GM12878 (cell line): ENCODE results near the gene BAK1.
"Not testable (repeated sequence)": the region's sequence is repeated elsewhere in the genome, so short reads cannot be mapped to it uniquely, and the experiment has no call there.

Experiments
- EP300 ChIP-seq, 2 experiments: fragments of 150-350 bp in 1 of 2; IDR thresholded peaks; 2 replicates each; pipeline ENCODE4 v1.6.1; 2011 to 2012; ENCODE audit warnings: low read depth in 2 of 2, low read length in 2 of 2, borderline replicate concordance in 1 of 2, improper control_type of control experiment in 1 of 2, inconsistent platforms in 1 of 2; ENCODE audit not compliant: control insufficient read depth in 1 of 2
- HDAC2 ChIP-seq: fragments of 200-600 bp; sonication (generic); IDR thresholded peaks from 2 replicates; pipeline ENCODE4 v1.6.1; 2017
- HDGF ChIP-seq: fragments of 450-650 bp; IDR thresholded peaks from 2 replicates; pipeline ENCODE4 v1.6.1; 2016; ENCODE audit warnings: antibody characterized with exemption
- MTA2 ChIP-seq: fragments of 450-650 bp; IDR thresholded peaks from 2 replicates; pipeline ENCODE4 v1.6.1; 2016; ENCODE audit warnings: low read depth, mild to moderate bottlenecking, moderate library complexity
- POLR2AphosphoS5 ChIP-seq: IDR thresholded peaks from 2 replicates; pipeline ENCODE4 v1.6.1; 2011; ENCODE audit warnings: mild to moderate bottlenecking, low read length, inconsistent platforms
- RFX5 ChIP-seq: IDR thresholded peaks from 2 replicates; pipeline ENCODE4 v1.6.1; 2011; ENCODE audit warnings: low read depth, low read length, improper control_type of control experiment
- ZNF274 ChIP-seq: IDR thresholded peaks from one replicate; pipeline ENCODE4 v1.8.0; 2011; ENCODE audit not compliant: insufficient read length, insufficient read depth
- TF ChIP-seq, protein P1 (sequence below): IDR thresholded peaks from 2 replicates; pipeline ENCODE4 v1.6.1; 2011; ENCODE audit warnings: mild to moderate bottlenecking, low read depth, low read length, moderate library complexity; ENCODE audit not compliant: insufficient replicate concordance
- TF ChIP-seq, protein P2 (sequence below), 3 experiments: IDR thresholded peaks in 2 of 3; conservative IDR thresholded peaks in 1 of 3; 2 replicates each; pipeline ENCODE4 v1.5.1; 2011; ENCODE audit warnings: low read depth in 3 of 3, low read length in 3 of 3, mild to moderate bottlenecking in 3 of 3, control low read depth in 2 of 3, moderate library complexity in 2 of 3, inconsistent platforms in 1 of 3, mixed read lengths in 1 of 3; ENCODE audit not compliant: control insufficient read depth in 2 of 3, insufficient read depth in 1 of 3; ENCODE audit errors: extremely low read depth in 1 of 3

DNA sequence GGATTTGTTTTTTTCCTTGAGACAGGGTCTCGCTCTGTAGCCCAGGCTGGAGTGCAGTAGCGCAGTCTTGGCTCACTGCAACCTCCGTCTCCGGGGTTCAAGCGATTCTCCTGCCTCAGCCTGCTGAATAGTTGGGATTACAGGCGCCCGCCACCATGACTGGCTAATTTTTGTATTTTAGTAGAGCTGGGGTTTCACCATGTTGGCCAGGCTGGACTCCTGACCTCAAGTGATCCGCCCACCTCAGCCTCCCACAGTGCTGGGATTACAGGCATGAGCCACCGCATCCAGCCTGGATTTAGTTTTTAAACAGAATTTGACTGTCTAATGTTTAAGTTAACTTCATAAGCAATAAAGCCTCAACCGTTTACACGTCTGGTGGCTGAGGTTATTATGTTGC lies 34.8 kb downstream of the BAK1 start:
- TF ChIP-seq HDGF; EP300 (IDR thresholded peaks at IDR 0.05; ENCODE audit: borderline replicate concordance in 1 of 2, control insufficient read depth in 1 of 2, low read depth in 2 of 2, low read length in 2 of 2); ZNF274; RFX5; POLR2AphosphoS5; MTA2; HDAC2: not testable (repeated sequence)
- TF ChIP-seq, protein P1, sequence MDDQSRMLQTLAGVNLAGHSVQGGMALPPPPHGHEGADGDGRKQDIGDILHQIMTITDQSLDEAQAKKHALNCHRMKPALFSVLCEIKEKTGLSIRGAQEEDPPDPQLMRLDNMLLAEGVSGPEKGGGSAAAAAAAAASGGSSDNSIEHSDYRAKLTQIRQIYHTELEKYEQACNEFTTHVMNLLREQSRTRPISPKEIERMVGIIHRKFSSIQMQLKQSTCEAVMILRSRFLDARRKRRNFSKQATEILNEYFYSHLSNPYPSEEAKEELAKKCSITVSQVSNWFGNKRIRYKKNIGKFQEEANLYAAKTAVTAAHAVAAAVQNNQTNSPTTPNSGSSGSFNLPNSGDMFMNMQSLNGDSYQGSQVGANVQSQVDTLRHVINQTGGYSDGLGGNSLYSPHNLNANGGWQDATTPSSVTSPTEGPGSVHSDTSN, result not testable (repeated sequence)
- TF ChIP-seq, protein P2, sequence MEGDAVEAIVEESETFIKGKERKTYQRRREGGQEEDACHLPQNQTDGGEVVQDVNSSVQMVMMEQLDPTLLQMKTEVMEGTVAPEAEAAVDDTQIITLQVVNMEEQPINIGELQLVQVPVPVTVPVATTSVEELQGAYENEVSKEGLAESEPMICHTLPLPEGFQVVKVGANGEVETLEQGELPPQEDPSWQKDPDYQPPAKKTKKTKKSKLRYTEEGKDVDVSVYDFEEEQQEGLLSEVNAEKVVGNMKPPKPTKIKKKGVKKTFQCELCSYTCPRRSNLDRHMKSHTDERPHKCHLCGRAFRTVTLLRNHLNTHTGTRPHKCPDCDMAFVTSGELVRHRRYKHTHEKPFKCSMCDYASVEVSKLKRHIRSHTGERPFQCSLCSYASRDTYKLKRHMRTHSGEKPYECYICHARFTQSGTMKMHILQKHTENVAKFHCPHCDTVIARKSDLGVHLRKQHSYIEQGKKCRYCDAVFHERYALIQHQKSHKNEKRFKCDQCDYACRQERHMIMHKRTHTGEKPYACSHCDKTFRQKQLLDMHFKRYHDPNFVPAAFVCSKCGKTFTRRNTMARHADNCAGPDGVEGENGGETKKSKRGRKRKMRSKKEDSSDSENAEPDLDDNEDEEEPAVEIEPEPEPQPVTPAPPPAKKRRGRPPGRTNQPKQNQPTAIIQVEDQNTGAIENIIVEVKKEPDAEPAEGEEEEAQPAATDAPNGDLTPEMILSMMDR (IDR thresholded peaks at IDR 0.05 in 2 of 3, conservative IDR thresholded peaks at IDR 0.05 in 1 of 3; ENCODE audit: control insufficient read depth in 2 of 3, extremely low read depth in 1 of 3, insufficient read depth in 1 of 3, low read depth in 3 of 3, low read length in 3 of 3), result not testable (repeated sequence)
